GM21367 (cell line): ENCODE results near the gene RAB3IP.
"Not testable (repeated sequence)": the region's sequence is repeated elsewhere in the genome, so short reads cannot be mapped to it uniquely, and the experiment has no call there.

ENCODE experiments used
- ATAC-seq: cut with Tn5 transposase; IDR thresholded peaks from one replicate; pipeline ENCODE4 v1.9.1; 2021; ENCODE audit not compliant: unreplicated experiment

RAB3IP gene

DNA sequence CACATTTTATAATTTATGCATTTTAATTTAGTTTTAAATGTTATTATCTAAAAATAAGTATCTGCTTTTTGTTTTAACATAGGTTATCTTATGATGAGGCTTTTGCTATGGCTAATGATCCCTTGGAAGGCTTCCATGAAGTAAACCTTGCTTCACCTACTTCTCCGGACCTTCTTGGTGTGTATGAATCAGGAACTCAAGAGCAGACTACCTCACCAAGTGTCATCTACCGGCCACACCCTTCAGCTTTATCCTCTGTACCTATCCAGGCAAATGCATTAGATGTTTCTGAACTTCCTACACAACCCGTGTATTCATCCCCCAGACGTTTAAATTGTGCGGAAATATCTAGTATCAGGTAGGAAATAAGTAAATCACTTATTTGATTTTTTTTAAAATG lies 16.6 kb downstream of the RAB3IP start:
- ATAC-seq: no peak

DNA sequence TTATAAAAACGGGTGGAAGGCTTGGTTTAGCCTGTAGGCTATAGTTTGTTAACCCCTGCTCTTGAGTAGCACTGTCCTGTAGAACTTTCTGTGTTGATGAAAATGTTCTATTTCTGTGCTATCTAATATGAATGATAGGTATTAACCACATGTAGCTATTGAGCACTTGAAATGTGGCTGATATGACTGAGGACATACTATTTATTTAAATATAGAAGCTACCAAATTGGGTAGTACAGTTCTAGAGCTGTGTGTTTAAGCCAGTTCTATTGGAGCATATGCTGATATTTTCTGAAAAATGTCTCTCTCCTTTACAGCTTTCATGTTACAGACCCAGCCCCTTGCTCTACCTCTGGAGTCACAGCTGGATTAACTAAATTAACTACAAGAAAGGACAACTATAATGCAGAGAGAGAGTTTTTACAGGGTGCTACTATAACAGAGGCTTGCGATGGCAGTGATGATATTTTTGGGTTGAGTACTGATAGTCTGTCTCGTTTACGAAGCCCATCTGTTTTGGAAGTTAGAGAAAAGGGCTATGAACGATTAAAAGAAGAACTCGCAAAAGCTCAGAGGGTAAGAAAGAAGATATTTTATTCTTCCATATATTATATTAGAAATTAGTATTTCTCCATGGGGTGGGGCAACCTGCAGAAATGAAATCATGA lies 17.6 kb downstream of the RAB3IP start:
- ATAC-seq: no peak

DNA sequence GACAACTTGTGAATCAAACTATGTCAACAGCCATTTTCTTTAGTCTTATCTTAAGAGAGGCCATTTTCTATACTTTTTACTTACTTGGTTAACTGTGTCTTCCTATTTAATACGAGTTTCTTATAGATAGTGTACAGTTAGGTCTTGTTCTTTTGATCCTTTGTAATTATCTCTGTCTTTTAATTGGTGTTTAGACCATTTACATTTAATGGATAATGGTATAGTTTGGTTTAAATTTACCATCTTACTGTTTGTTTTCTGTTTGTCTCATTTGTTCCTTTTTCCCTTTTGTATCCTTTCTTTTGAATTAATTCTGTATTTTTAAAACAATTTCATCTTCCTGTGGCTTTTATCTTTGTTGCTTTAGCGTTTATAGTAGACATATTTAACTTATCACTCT lies 19.4 kb downstream of the RAB3IP start:
- no peak for ATAC-seq

DNA sequence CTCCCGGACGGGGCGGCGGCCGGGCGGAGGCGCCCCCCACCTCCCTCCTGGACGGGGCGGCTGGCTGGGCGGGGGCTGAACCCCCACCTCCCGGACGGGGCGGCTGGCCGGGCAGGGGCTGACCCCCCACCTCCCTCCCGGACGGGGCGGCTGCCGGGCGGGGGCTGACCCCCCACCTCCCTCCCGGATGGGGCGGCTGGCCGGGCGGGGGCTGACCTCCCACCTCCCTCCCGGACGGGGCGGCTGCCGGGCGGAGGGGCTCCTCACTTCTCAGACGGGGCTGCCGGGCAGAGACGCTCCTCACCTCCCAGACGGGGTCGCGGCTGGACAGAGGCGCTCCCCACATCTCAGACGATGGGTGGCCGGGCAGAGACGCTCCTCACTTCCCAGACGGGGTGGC lies 20.9 kb downstream of the RAB3IP start:
- not testable (repeated sequence) for ATAC-seq

DNA sequence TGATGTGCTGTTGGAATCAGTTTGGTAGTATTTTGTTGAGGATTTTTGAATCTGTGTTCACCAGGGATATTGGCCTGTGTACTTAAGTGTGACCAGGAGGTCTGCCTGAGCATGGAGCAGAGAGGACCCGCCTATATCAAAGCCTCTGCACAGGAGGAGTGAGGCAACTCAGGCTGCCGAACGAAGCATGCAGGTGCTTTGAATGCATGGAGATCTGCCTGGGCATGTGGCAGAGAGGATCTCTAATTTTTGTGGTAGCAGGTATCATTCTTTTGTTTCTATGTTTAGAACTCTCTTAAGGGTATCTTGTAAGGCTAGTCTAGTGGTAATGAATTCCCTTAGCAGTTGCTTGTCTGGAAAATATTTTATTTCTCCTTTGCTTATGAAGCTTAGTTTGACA lies 26.9 kb downstream of the RAB3IP start:
- no peak for ATAC-seq

DNA sequence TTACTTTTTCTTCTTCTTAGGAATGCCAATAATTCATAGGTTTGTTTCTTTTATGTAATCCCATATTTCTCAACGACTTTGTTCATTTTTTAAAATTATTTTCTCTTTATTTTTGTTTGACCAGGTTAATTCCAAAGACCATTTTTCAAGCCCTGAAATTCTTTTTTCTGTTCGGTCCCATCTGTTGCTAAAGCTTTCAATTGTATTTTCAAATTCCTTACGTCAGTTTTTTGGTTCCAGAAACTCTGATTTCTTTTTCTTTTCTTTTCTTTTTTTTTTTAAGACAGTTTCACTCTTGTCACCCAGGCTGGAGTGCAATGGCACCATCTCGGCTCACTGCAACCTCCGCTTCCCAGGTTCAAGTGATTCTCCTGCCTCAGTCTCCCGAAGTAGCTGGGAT lies 27.6 kb downstream of the RAB3IP start:
- no peak for ATAC-seq

DNA sequence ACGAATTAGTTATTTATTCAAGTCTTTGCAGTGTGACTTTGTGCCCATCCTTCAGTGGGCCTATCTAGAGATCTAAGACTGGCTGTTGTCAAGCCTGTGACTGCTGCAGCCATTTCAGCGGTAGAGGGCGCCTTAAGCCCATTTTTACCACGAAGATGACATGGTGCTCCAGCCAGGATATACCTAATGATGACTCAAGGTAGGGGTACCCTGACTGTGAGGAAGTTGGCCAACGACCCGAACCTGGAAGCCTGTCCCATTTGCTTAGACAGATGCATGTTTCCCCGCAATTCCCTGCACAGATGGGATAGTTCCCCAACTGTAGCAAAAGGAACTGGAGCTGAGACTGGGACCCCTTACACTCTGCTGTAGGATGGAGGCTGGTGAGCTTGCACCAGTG lies 41.3 kb downstream of the RAB3IP start:
- ATAC-seq: peak; percentile 65

DNA sequence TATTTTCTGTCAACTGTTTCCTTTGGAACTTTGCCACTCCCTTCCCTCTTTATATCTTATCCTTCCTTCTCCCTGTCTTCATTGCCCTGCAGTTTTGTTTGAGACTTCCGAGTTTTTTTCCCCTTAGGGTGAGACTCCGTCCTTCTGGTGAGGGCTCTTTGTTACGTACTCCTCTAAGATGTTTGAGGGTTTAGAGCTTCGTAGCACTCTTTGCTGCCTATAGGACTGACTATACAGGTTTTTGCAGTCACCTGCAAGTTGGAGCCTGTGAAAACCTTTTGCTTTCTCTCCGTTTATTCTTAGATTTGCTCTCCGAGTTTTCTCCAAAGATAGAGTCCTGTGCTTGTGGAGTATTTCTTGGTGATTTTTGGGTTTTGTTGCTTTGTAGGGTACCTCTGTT lies 44.7 kb downstream of the RAB3IP start:
- ATAC-seq: no peak

DNA sequence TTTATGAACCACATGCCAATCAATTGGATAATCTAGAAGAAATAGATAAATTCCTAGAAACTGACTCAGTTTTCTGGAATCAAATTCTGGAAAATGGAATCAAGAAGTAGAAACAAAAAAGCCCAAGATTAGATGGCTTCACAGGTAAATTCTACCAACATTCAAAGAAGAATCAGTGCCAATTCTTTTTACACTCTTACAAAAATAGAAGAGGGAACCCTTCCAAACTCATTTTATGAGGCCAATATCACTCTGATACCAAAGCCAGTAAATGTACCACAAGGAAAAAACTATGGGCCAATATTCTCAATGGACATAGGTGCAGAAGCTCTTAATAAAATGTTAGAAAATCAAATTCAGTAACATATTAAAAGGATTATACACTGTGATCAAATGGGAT lies 50.7 kb downstream of the RAB3IP start:
- no peak for ATAC-seq

DNA sequence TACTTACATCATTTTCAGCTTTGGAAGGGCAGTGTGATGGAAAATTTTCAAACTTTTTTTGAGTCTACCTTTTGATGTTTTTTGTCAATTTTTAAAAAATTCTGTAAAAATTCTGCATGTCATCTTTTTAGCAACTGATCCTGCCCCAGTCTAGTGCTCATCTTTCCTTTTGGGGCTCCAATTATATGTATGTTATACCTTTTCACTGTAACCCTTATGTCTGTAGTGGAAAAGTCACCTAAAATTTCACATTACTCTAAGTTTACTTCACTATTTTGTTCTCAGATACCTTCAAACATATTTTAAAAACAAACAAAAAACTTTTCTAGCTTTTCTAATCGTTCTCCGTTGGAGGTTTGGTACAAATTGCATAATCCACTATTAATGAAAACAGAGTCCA lies 53.9 kb downstream of the RAB3IP start:
- no peak for ATAC-seq

DNA sequence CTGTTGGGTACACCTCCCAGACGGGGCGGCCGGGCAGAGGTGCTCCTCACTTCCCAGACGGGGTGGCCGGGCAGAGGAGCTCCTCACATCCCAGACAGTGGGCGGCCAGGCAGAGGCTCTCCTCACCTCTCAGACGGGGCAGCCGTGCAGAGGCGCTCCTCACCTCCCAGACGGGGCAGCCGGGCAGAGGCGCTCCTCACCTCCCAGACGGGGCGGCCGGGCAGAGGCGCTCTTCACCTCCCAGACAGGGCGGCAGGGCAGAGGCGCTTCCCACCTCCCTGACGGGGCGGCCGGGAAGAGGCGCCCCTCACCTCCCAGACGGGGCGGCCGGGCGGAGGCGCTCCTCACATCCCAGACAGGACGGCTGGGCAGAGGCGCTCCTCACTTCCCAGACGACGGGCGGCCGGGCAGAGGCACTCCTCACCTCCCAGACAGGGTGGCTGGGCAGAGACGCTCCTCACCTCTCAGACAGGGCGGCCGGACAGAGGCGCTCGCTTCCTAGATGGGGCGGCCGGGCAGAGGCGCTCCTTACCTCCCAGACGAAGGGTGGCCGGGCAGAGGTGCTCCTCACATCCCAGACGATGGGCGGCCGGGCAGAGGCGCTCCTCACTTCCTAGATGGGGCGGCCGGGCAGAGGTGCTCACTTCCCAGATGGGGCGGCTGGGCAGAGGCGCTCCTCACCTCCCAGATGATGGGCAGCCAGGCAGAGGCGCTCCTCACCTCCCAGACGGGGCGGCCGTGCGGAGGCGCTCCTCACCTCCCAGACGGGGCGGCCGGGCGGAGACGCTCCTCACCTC lies 68.6 kb downstream of the RAB3IP start:
- ATAC-seq: not testable (repeated sequence)

DNA sequence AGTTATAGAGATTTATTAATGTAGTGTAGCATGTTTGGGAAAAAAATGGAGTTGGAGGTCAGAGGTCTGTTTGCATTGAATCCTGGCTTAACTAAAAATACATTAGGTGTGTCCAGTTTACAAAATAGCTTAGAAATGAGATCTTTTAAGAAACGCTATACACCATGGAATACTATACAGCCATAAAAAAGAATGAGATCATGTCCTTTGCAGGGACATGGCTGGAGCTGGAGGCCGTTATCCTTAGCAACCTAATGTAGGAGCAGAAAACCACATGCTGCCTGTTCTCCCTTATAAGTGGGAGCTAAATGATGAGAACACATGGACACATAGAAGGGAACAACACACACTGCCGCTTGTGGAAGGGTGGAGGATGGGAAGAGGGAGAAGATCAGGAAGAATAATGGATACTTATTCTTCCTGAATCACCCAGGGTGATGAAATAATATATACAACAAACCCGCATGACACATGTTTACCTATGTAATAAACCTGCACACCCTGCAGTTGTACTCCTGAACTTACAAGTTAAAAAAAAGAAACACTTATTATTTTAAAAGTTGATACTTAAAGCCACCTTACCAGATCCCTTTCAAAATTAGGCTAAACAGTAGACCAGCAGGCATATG lies 72.3 kb downstream of the RAB3IP start:
- no peak for ATAC-seq

DNA sequence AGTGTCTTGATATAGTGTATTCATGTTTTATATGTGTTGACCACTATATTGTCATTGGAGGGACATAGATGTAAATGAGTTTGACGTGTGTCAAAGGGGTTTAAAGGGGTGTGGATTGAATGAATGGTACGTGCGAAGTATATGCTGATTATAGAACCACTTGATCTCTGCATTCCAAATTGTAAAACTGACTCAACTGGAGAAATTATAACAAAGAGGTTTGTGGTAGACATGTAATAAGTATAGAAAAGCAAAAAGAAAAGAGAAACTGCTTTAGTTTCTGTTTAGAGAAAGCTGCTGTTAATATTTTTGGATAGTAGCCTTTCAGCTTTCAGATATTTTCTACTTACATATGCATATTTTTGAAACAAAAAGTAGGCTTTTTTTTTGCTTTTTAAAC lies 77.4 kb downstream of the RAB3IP start:
- peak; percentile 60 for ATAC-seq

DNA sequence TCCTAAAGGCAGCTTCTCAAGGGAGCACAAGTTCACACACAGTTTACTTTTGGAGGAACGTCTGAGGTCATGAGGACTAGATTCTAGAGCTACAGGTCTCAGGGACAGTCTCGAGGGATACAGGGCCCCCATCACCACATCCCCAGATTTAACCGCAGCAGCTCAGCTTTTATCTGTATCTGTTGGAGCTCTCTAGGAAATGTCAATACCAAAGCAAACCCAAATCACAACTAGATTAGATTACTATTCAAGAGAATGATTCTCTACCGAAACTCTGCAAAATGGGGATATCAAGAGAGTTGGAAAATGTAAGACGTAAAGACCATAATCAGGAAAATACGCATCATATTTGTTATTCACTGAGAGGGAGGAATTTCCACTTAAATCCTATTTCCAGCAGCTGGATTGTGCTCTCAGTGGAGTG lies 82.4 kb downstream of the RAB3IP start:
- ATAC-seq: no peak

DNA sequence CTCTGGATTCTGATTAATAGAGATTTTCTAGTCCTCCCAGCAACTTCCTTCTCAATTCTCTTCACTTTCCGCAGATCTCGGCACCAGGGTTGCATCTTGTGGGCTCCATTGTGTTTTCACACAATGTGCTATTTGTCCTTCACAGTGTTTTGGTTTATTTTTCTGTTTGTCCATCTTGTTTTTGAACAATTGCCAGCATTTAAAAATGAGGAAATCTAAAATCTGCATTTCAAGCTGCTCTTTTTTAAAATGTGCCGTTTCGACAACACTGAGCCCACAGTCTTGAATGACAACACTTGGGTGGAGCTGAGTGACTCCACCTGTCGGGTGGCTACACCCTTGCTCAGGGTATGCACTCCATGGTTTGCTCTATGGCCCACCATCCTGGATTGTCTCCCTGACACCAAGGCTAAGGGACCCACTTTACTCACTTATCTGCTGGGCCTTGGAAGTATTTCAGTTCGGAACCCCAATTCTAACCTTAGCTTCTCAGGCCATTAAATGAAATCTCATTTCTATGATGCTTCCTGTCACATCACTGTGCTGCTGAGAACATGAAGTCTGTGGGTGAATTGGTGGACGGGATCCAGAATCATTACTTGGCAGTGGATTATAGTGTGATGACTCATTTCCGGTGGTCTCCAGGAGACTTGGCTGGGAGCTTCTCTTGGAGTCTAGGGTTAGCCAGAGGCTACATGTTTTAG lies 82.9 kb downstream of the RAB3IP start:
- ATAC-seq: no peak

DNA sequence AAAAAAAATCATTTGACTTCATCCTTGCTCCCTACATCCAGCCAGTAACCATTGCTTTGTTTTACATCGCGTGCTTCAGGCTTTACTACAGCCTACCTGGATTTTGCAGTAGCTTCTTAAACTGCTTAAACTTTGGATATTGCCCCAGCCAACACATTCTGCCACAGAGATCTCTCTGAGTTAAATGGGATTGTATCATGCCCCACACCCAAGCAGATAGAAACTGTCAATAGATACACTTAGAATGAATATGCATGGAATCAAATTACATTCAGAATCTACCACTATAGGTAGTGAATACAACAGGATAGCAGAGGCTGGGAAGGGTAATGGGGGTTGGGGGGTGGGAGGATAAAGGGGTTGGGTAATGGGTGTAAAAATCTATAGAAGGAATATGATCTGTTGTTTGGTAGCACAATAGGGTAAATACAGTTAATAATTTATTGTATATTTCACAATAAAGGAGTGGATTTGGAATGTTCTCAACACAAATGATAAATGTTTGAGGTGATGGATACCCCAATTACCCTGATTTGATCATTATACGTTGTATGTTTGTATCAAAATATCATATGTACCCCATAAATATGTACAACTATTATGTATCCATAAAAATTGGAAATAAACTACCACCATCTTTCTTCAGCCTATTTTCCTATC lies 83.7 kb downstream of the RAB3IP start:
- ATAC-seq: no peak

DNA sequence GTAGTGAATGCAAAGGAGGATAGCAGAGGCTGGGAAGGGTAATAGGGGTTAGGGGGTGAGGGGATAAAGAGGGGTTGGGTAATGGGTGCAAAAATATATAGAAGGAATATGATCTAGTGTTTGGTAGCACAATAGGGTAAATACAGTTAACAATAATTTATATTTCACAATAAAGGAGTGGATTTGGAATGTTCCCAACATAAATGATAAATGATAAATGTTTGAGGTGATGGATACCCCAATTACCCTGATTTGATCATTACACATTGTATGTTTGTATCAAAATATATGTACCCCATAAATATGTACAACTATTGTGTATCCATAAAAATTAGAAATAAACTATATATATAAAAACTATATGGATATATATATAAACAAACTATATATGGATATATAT lies 85.4 kb downstream of the RAB3IP start:
- no peak for ATAC-seq

DNA sequence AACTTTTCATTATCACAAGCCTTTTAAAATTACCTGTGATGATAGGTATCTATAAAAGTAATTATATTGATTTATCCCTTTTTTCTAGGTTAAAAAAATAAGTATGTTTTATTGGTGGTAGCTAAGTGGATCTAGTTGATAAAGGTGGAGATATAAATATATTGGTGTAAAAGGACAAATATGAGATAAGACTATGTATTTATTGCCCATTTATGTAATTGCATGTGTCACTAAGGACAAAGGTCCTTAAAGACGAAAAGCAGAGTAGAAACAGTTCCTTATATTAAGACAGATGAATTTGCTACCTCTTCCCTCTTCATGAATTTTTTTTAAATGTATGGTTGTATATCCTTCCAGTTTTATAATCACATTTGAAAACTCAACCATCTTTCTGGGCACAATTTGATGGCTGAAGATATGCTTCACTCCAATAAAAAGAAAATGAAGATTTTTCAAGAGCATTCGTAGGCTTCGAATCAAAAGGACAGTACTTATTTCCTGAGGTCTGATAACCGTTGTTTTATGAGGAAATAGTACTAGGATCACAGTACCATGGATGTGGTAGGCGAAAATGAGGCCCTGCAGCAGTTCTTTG lies 86.4 kb downstream of the RAB3IP start, which contains the start of gene MYRFL:
MYRFL (plus strand) TSS at position 262 of the 595 bp plus-strand sequence; CDS start at position 553, 291 bp downstream.
- no peak for ATAC-seq

DNA sequence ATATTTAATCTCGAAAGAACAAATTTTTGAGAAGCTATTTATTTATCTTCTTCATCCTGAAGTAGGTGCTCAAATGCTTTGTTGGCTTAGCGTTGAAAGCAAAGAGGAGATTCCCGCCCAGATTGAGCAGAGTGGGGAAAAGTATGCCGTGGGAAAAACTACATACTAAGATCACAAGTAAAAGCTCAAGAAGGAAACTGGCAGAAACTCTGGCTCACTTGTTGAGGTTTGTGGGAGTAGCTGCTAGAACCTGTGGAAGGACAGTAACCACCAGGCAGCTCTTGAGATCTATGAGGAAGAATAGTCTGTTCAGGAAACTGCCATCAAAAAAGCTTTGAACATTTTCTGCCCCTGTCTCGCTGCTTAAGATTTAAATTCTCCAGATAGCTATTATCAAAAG lies 90.2 kb downstream of the RAB3IP start:
- no peak for ATAC-seq

DNA sequence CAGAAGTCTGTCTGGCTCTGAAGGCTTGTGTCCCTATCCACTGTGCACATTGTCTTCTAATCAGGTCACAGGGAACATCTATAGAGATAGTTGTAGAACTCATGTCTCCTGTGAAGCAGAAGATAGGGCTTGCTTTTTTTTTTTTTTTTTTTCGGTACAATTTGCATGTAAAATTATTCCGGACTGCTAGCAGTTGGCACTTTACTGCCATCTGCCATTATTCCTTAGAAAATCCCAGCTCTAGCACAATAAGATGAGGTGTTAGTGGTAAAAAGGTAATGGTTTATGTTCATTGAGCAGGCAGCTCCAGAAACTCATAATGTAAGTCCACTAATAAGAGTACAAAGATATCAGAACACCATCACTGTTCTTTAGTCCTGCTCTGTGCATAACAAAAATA lies 95.0 kb downstream of the RAB3IP start:
- ATAC-seq: no peak

DNA sequence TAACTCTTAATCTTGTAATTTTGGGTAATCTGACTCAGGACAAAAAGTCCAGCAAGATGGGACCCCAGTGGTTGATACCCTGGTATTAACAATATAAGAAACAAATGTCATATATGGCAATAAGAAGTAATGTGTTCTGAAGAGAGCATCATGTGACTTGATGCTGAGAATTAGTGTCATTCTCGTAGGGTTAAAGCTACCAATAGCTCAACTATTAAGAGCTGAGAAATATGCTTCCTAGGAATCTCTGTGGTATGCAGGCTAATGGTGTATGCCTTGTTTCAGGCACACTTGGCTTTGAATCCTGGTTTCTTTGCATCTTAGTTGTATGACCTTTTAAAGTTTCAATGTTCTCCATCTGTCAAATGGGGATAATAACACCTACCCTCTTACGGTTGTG lies 95.5 kb downstream of the RAB3IP start:
- no peak for ATAC-seq
